K562 (cell line): ENCODE data around the gene GRIK1. TPM values are rescaled to one million over a fixed set of nuclear protein-coding genes. Genes with fewer than 3 reads are reported as not detected.
A peak's percentile ranks its signal among the peaks of the same experiment; 100 is the strongest.

Experiments
- ARID2 ChIP-seq: fragments of 450-650 bp; IDR thresholded peaks from 2 replicates; pipeline ENCODE4 v1.6.1; 2017; ENCODE audit warnings: antibody characterized with exemption, mild to moderate bottlenecking
- GTF2E2 ChIP-seq: fragments of 200-800 bp; sonication (Bioruptor generic); IDR thresholded peaks from 2 replicates; pipeline ENCODE4 v1.6.1; 2016; ENCODE audit warnings: missing genetic modification characterization, missing compliant biosample characterization
- IFI16 ChIP-seq: fragments of 250-450 bp; sonication (Bioruptor Pico); IDR thresholded peaks from 2 replicates; pipeline ENCODE4 v2.1.2; 2022; ENCODE audit warnings: mild to moderate bottlenecking, inconsistent platforms
- LARP7 ChIP-seq: fragments of 450-650 bp; IDR thresholded peaks from 2 replicates; pipeline ENCODE4 v1.6.1; 2016
- MEF2D ChIP-seq: conservative IDR thresholded peaks from 2 replicates; pipeline ENCODE4 v1.6.1; 2016; ENCODE audit warnings: low read depth, missing genetic modification characterization, missing compliant biosample characterization
- NBN ChIP-seq: fragments of 450-650 bp; IDR thresholded peaks from 2 replicates; pipeline ENCODE4 v1.6.1; 2016; ENCODE audit warnings: low read depth, mild to moderate bottlenecking
- RAD51 ChIP-seq: fragments of 450-650 bp; IDR thresholded peaks from 2 replicates; pipeline ENCODE4 v1.7.1; 2016; ENCODE audit warnings: low read depth, mild to moderate bottlenecking, borderline replicate concordance
- SMAD3 ChIP-seq: fragments of 450-650 bp; formaldehyde crosslinking; conservative IDR thresholded peaks from 2 replicates; pipeline ENCODE4 v1.4.0; 2020; ENCODE audit warnings: mild to moderate bottlenecking
- TBL1XR1 ChIP-seq, 2 experiments: IDR thresholded peaks; 2 replicates each; pipeline ENCODE4 v1.6.1; 2012; ENCODE audit warnings: improper control_type of control experiment in 2 of 2, low read length in 2 of 2, mild to moderate bottlenecking in 1 of 2
- ZNF318 ChIP-seq, 2 experiments: fragments of 450-650 bp; IDR thresholded peaks; 2 replicates each; pipeline ENCODE4 v1.6.1; 2016; ENCODE audit warnings: mild to moderate bottlenecking in 2 of 2, borderline replicate concordance in 1 of 2, low read depth in 1 of 2, moderate library complexity in 1 of 2
- ZNF639 ChIP-seq, 2 experiments: fragments of 200-800 bp in 1 of 2; sonication (Bioruptor generic) in 1 of 2; sonication (generic) in 1 of 2; formaldehyde crosslinking in 1 of 2; IDR thresholded peaks in 1 of 2; conservative IDR thresholded peaks in 1 of 2; 2 replicates each; pipeline versions ENCODE4 v1.5.0 to v1.6.1; 2016 to 2020; ENCODE audit warnings: missing compliant biosample characterization in 1 of 2, missing genetic modification characterization in 1 of 2, missing genetic modification reagents in 1 of 2
- ZNF778 ChIP-seq: fragments of 450-650 bp; formaldehyde crosslinking; IDR thresholded peaks from 2 replicates; pipeline ENCODE4 v1.4.0; 2020; ENCODE audit warnings: mild to moderate bottlenecking, moderate library complexity
- ZNF785 ChIP-seq: fragments of 250-450 bp; sonication (Bioruptor Pico); IDR thresholded peaks from 2 replicates; pipeline ENCODE4 v1.4.0; 2020; ENCODE audit warnings: mild to moderate bottlenecking
- ZSCAN29 ChIP-seq: fragments of 450-650 bp; IDR thresholded peaks from 2 replicates; pipeline ENCODE4 v1.6.1; 2017
- polyA plus RNA-seq, 8 experiments: library from polyadenylated mRNA; depleted of rRNA in 4 of 8; stranded (reverse) in 5 of 8; unstranded in 3 of 8; fragments of >200 nt; fragmentation: Nextera tagmentation in 2 of 8; fragmentation: Illumina TruSeq in 1 of 8; extraction: Ambion mirVana in 2 of 8; extraction: Trizol in 1 of 8; gene quantifications; 2 replicates each; pipeline versions ENCODE4 v1.2.1 to v1.2.3, GENCODE V29; 2011 to 2014; ENCODE audit warnings: inconsistent platforms in 1 of 8, missing spikeins in 1 of 8
- total RNA-seq, 7 experiments: library from RNA; depleted of rRNA in 6 of 7; stranded (reverse); fragments of >200 nt in 6 of 7; fragmentation: Illumina TruSeq in 2 of 7; extraction: Trizol in 2 of 7; gene quantifications; 2 replicates each; pipeline versions ENCODE4 v1.2.1 to v1.2.3, GENCODE V29; 2011 to 2021; ENCODE audit warnings: low replicate concordance in 1 of 7

GRIK1 gene
- total and polyA plus RNA-seq, 9 of the 15 experiments (the other 6 are each of a cell fraction or from before 2014, with no cell fraction given) = 0.17 to 2.8 (median 0.53) TPM

DNA sequence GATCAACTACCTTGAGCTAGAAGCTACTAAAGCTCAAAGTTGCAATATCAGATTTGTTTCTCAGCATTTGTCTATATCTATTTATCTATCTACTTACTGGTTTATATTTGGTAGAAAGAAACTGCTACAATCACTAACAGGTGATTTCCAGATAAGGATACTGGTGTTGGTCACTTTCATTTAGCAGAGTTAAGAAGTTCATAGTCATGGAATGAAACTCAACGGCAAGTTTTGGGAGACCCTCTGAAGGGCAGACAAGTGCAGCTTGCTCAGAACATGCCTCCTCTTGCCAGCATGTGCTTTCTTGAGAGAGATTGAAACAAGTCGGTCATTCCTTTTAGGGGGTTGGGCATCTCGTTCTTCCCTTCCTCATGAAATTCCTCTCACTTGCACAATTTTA is 296.5 kb downstream of the GRIK1 start (continued):
- TF ChIP-seq ZNF318 (IDR thresholded peaks at IDR 0.05; ENCODE audit: borderline replicate concordance in 1 of 2, low read depth in 1 of 2) (no peak), ARID2 (no peak), GTF2E2 (tag) (peak; percentile 42; the same call in 1 of the 2 replicates), NBN (no peak), LARP7 (no peak), MEF2D (tag) (0 out of 2 replicates have a peak, but pooled peaks have one; percentile 18), ZNF778 (CRISPR knock-in tag) (no peak), TBL1XR1 (IDR thresholded peaks at IDR 0.05; ENCODE audit: low read length in 2 of 2) (peak in 1 of 2 experiments; percentile 23; a peak in 1 of 4 replicates), ZNF639 (CRISPR knock-in tag; conservative IDR thresholded peaks at IDR 0.05 in 1 of 2, IDR thresholded peaks at IDR 0.05 in 1 of 2) (peak in 1 of 2 experiments; percentile 72; a peak in 2 of 4 replicates), IFI16 (CRISPR knock-in tag) (0 out of 2 replicates have a peak, but pooled peaks have one; percentile 31), SMAD3 (peak; percentile 46; the same call in 1 of the 2 replicates), ZSCAN29 (no peak), ZNF785 (CRISPR knock-in tag) (no peak), RAD51 (no peak)
